Left lung (tissue), 10 donors: Measurements from ENCODE around the gene TEX13A. TPM values are rescaled to one million over a fixed set of nuclear protein-coding genes. Genes with fewer than 3 reads are reported as not detected.
"Not testable (repeated sequence)": the region's sequence is repeated elsewhere in the genome, so short reads cannot be mapped to it uniquely, and the experiment has no call there.

Experiments
- ATAC-seq: fragments of 200-7000 bp; cut with Tn5 transposase; one replicate; pipeline ENCODE4 v1.9.1; 2020; ENCODE audit warnings: moderate library complexity
- DNase-seq, 4 donors: peaks; one replicate each; pipeline ENCODE4 v3.0.0-alpha.2; 2013 to 2020
- H3K27ac ChIP-seq, 2 donors: fragments of 200-600 bp; sonication (generic) in 1 of 2; one replicate each; pipeline versions ENCODE4 v1.5.0 to v1.8.0; 2020 to 2021
- H3K27me3 ChIP-seq, 2 donors: fragments of 200-600 bp; sonication (generic) in 1 of 2; one replicate each; pipeline versions ENCODE4 v1.5.0 to v1.8.0; 2020 to 2021
- H3K36me3 ChIP-seq, 2 donors: fragments of 200-600 bp; sonication (generic) in 1 of 2; one replicate each; pipeline versions ENCODE4 v1.5.0 to v1.8.0; 2020 to 2021
- H3K4me1 ChIP-seq, 2 donors: fragments of 200-600 bp; one replicate each; pipeline ENCODE4 v1.8.0; 2021
- H3K4me3 ChIP-seq, 2 donors: fragments of 200-600 bp; sonication (generic) in 1 of 2; one replicate each; pipeline versions ENCODE4 v1.5.0 to v1.8.0; 2020 to 2021; ENCODE audit warnings: mild to moderate bottlenecking in 1 of 2
- H3K9me3 ChIP-seq, 2 donors: fragments of 200-600 bp; sonication (generic) in 1 of 2; one replicate each; pipeline versions ENCODE4 v1.5.0 to v1.8.0; 2020 to 2021
- CTCF ChIP-seq, 2 donors: fragments of 200-600 bp; sonication (generic) in 1 of 2; IDR thresholded peaks; one replicate each; pipeline versions ENCODE4 v1.5.0 to v1.8.0; 2021; ENCODE audit warnings: antibody characterized with exemption in 2 of 2
- intact Hi-C, 2 donors: fragments of 100-400 bp; cut with DNase I; formaldehyde crosslinking; loops; one replicate each; pipeline versions ENCODE4 v1.11.2 to v1.14.2; 2022
- polyA plus RNA-seq, 6 donors: library from polyadenylated mRNA; unstranded; fragments of 120-200 nt; gene quantifications; one replicate each; pipeline ENCODE4 v1.2.1, GENCODE V29; 2013; ENCODE audit not compliant: insufficient read length in 6 of 6
- total RNA-seq, 2 donors: library from RNA; stranded (reverse); fragmentation: NEBNext Ultra II Directional; extraction: Animal tissue kit (Norgen Biotek cat#: 25700); gene quantifications; one replicate each; pipeline ENCODE4 v1.2.1, GENCODE V29; 2021
- donor health status: DM: no; HTN: yes; CAD: no.
- donor health status: DM: no; HTN: no; CAD: no.

TEX13A gene
- total and polyA plus RNA-seq, 8 donors: not detected

- Histone ChIP-seq H3K27me3 (no peaks in the 10 kb centered on the region), H3K9me3 (no peaks in the 10 kb centered on the region), H3K36me3 (no peaks in the 10 kb centered on the region), H3K4me1 (no peaks in the 10 kb centered on the region), H3K27ac (no peak overlapping the region), H3K4me3 (no peak overlapping the region)
- ATAC-seq: no peak
- intact Hi-C loops: no loop called here
- DNase-seq: no peak
- TF ChIP-seq CTCF (IDR thresholded peaks at IDR 0.05): no peak
Observed at GRCh38 chrX:105263801-105264200, 43.3 kb upstream of the TEX13A start.

- H3K4me3 ChIP-seq: no peak overlapping the region
- no peak for DNase-seq
- no peaks in the 10 kb centered on the region for H3K9me3 ChIP-seq
- no peaks in the 10 kb centered on the region for H3K4me1 ChIP-seq
- no peaks in the 10 kb centered on the region for H3K27me3 ChIP-seq
- intact Hi-C loops: no loop called here
- no peak for TF ChIP-seq CTCF (IDR thresholded peaks at IDR 0.05)
- ATAC-seq: no peak
- no peaks in the 10 kb centered on the region for H3K36me3 ChIP-seq
- no peak overlapping the region for H3K27ac ChIP-seq
Observed at GRCh38 chrX:105263171-105263570, 42.7 kb upstream of the TEX13A start.

- Histone ChIP-seq H3K4me1 (no peaks in the 10 kb centered on the region), H3K27me3 (peaks cover 0 to 3% of the 10 kb centered on the region in 2 donors), H3K36me3 (no peaks in the 10 kb centered on the region), H3K27ac (no peak overlapping the region), H3K9me3 (no peaks in the 10 kb centered on the region), H3K4me3 (no peak overlapping the region)
- no peak for TF ChIP-seq CTCF (IDR thresholded peaks at IDR 0.05)
- no peak for ATAC-seq
- DNase-seq: no peak
- intact Hi-C loops: no loop called here
Observed at GRCh38 chrX:105260291-105261043, 40.0 kb upstream of the TEX13A start.

GRCh38 chrX:105241056-105241455 lies 20.6 kb upstream of the TEX13A start:
- Histone ChIP-seq H3K9me3 (no peaks in the 10 kb centered on the region), H3K27me3 (peaks cover 0 to 2% of the 10 kb centered on the region in 2 donors), H3K27ac (no peak overlapping the region), H3K4me1 (no peaks in the 10 kb centered on the region), H3K4me3 (no peak overlapping the region), H3K36me3 (no peaks in the 10 kb centered on the region)
- DNase-seq (no peak), ATAC-seq (no peak)
- intact Hi-C loops: no loop called here
- TF ChIP-seq CTCF (IDR thresholded peaks at IDR 0.05): no peak

GRCh38 chrX:105237407-105237806 lies 16.9 kb upstream of the TEX13A start:
- ATAC-seq, H3K4me1 ChIP-seq, H3K36me3 ChIP-seq, DNase-seq, H3K27me3 ChIP-seq, H3K27ac ChIP-seq, H3K4me3 ChIP-seq, intact Hi-C loops, H3K9me3 ChIP-seq: not testable (repeated sequence)

GRCh38 chrX:105229146-105229545 lies 8.7 kb upstream of the TEX13A start:
- no peaks in the 10 kb centered on the region for H3K4me1 ChIP-seq
- ATAC-seq: no peak
- peaks cover 0 to 5% of the 10 kb centered on the region in 2 donors for H3K27me3 ChIP-seq
- no peaks in the 10 kb centered on the region for H3K36me3 ChIP-seq
- H3K4me3 ChIP-seq: no peak overlapping the region
- no peak for DNase-seq
- no peak for TF ChIP-seq CTCF (IDR thresholded peaks at IDR 0.05)
- H3K27ac ChIP-seq: no peak overlapping the region
- no peaks in the 10 kb centered on the region for H3K9me3 ChIP-seq
- intact Hi-C loops: no loop called here
